Measurements from ENCODE around the gene MCTP1.

DNA sequence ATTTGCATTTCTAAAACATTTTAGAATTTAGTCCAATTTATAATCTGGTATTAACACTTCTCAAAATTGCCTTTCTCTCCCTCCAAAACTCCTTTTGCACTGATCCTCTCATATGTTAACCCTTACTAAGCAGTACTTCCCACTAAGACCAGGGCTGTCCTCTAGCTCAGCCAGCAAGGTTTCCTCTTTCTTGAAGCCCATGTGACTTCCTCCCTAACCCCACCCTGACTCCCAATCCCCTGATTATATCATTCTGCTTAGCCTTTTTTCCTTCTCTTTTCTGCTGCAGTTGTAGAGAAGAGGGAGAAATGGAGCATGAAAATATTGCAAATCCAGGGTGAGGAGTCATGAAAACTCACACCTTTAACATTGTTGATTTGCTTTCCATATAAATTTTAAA, 241.7 kb downstream of the MCTP1 start:
- TF ChIP-seq POLR2AphosphoS5 (IDR thresholded peaks at IDR 0.05; ENCODE audit: insufficient read depth in 1 of 2, low read depth in 1 of 2) (no peak), POLR2A (IDR thresholded peaks at IDR 0.05) (no peak)

Data from vagina (tissue), 2 donors.